GM12878 (cell line): ENCODE measurements around the gene CD84. TPM values are rescaled to one million over a fixed set of nuclear protein-coding genes. Genes with fewer than 3 reads are reported as not detected.

Experiments used
- ATAC-seq: fragments of 200-7000 bp; cut with Tn5 transposase; 3 replicates; pipeline ENCODE4 v1.9.1; 2020; ENCODE audit warnings: mild to moderate bottlenecking, moderate library complexity
- BruUV-seq: library from RNA; stranded (reverse); fragments of 400-500 nt; replicated peaks from 2 replicates; lab custom pipeline; 2021; lab: Mats Ljungman, UMichigan
- CTCF ChIA-PET: fragments of 300-600 bp; sonication (Branson Sonifier 250); formaldehyde crosslinking; extraction: SDS; loops from one replicate; lab custom pipeline; 2021; ENCODE audit warnings: inconsistent platforms; lab: Yijun Ruan, JAX
- POLR2A ChIA-PET: fragments of 350-600 bp; formaldehyde crosslinking; extraction: SDS; loops from one replicate; lab custom pipeline; 2021; ENCODE audit warnings: inconsistent platforms; lab: Charles Lee
- RAD21 ChIA-PET: fragments of 300-600 bp; sonication (Branson Sonifier 250); formaldehyde crosslinking; loops from one replicate; lab custom pipeline; 2023; ENCODE audit warnings: antibody characterized with exemption; ENCODE audit not compliant: unreplicated experiment; lab: Charles Lee
- SMC1A ChIA-PET: fragments of 300-600 bp; sonication (Branson Sonifier 250); formaldehyde crosslinking; loops from one replicate; lab custom pipeline; 2023; ENCODE audit not compliant: unreplicated experiment, uncharacterized antibody; lab: Charles Lee
- DNase-seq: peaks from one replicate; pipeline ENCODE4 v3.0.0-alpha.2; 2011; ENCODE audit warnings: low read depth, low spot score
- FAIRE-seq: peaks from 3 replicates; lab custom pipeline; 2011; peaks lifted over from hg19 to GRCh38; lab: Jason Lieb, UNC
- H2AFZ ChIP-seq: 2 replicates; pipeline ENCODE4 v1.6.0; 2011; ENCODE audit warnings: low read depth, low read length, control low read depth; ENCODE audit not compliant: control insufficient read depth
- H3K27ac ChIP-seq: 2 replicates; pipeline ENCODE4 v1.5.1; 2011; ENCODE audit warnings: control low read depth; ENCODE audit not compliant: control insufficient read depth, insufficient read depth
- H3K27me3 ChIP-seq, 2 experiments: replicated peaks in 1 of 2; 2 replicates each; pipeline versions ENCODE4 v1.6.0 to v1.6.1; 2011; ENCODE audit warnings: low read length in 1 of 2; ENCODE audit not compliant: control insufficient read depth in 2 of 2, insufficient read depth in 2 of 2
- H3K36me3 ChIP-seq, 2 experiments: 2 replicates each; pipeline ENCODE4 v1.5.1; 2011; ENCODE audit warnings: low read length in 1 of 2; ENCODE audit not compliant: control insufficient read depth in 2 of 2, insufficient read depth in 2 of 2
- H3K4me1 ChIP-seq: 2 replicates; pipeline ENCODE4 v1.6.1; 2011; ENCODE audit warnings: mild to moderate bottlenecking, low read length, moderate library complexity, mixed read lengths; ENCODE audit not compliant: control insufficient read depth, insufficient read depth
- H3K4me2 ChIP-seq: 2 replicates; pipeline ENCODE4 v1.6.0; 2011; ENCODE audit warnings: control low read depth; ENCODE audit not compliant: control insufficient read depth, insufficient read depth
- H3K4me3 ChIP-seq: fragments of 200-600 bp; sonication (generic); 2 replicates; pipeline ENCODE4 v1.5.1; 2016
- H3K79me2 ChIP-seq: 2 replicates; pipeline ENCODE4 v1.6.0; 2011; ENCODE audit warnings: low read length; ENCODE audit not compliant: control insufficient read depth, insufficient read depth
- H3K9ac ChIP-seq: 2 replicates; pipeline ENCODE4 v1.8.0; 2011; ENCODE audit warnings: low read length, control low read depth, mixed read lengths; ENCODE audit not compliant: control insufficient read depth, insufficient read depth
- H3K9me3 ChIP-seq: replicated peaks from 3 replicates; pipeline ENCODE4 v1.5.1; 2011; ENCODE audit warnings: mild to moderate bottlenecking, low read length; ENCODE audit not compliant: control insufficient read depth, insufficient read depth
- H4K20me1 ChIP-seq: 2 replicates; pipeline ENCODE4 v1.6.0; 2011; ENCODE audit not compliant: control insufficient read depth, insufficient read depth
- CBX5 ChIP-seq: sonication (generic); IDR thresholded peaks from 2 replicates; pipeline ENCODE4 v1.6.1; 2016; ENCODE audit warnings: low read depth, moderate library complexity, mild to moderate bottlenecking, inconsistent platforms
- CUX1 ChIP-seq: IDR thresholded peaks from 2 replicates; pipeline ENCODE4 v1.6.1; 2012; ENCODE audit warnings: improper control_type of control experiment, low read depth, low read length; ENCODE audit not compliant: insufficient replicate concordance
- FOS ChIP-seq: IDR thresholded peaks from 3 replicates; pipeline ENCODE4 v1.6.1; 2011; ENCODE audit warnings: borderline replicate concordance; ENCODE audit not compliant: insufficient read length; ENCODE audit errors: extremely low read depth
- LARP7 ChIP-seq: fragments of 450-650 bp; IDR thresholded peaks from 2 replicates; pipeline ENCODE4 v1.6.1; 2017; ENCODE audit warnings: mild to moderate bottlenecking
- MTA3 ChIP-seq: IDR thresholded peaks from 2 replicates; pipeline ENCODE4 v1.6.1; 2012; ENCODE audit warnings: low read length, inconsistent platforms, borderline replicate concordance
- PML ChIP-seq: IDR thresholded peaks from 2 replicates; pipeline ENCODE4 v1.6.1; 2012; ENCODE audit warnings: low read length, inconsistent platforms
- TCF12 ChIP-seq: IDR thresholded peaks from 2 replicates; pipeline ENCODE4 v1.6.1; 2011; ENCODE audit warnings: low read depth, mild to moderate bottlenecking, low read length
- YY1 ChIP-seq: IDR thresholded peaks from 2 replicates; pipeline ENCODE4 v1.6.1; 2011; ENCODE audit warnings: low read depth, mild to moderate bottlenecking, low read length
- WGBS: methylation state at CpG from one replicate; pipeline ENCODE4 v1.1.6; 2016; ENCODE audit warnings: low lambda C conversion rate; ENCODE audit not compliant: insufficient replicate concordance, insufficient coverage; ENCODE audit errors: missing lambda C conversion rate; 5-methylcytosine and 5-hydroxymethylcytosine counted together
- in situ Hi-C: fragments of 300-500 bp; cut with MboI; formaldehyde crosslinking; loops from 9 replicates; pipeline ENCODE4 v1.14.3; 2018; ENCODE audit warnings: mixed read lengths
- intact Hi-C: fragments of 100-400 bp; cut with micrococcal nuclease; formaldehyde crosslinking; loops from one replicate; pipeline ENCODE4 v1.14.2; 2022; ENCODE audit not compliant: unreplicated experiment
- polyA plus RNA-seq, 11 experiments: library from polyadenylated mRNA; depleted of rRNA in 4 of 11; unstranded in 6 of 11; stranded (reverse) in 5 of 11; fragments of >200 nt; fragmentation: Nextera tagmentation in 4 of 11; fragmentation: Illumina TruSeq in 1 of 11; extraction: Ambion mirVana in 4 of 11; extraction: Trizol in 1 of 11; gene quantifications; 1 replicate in 1 of 11; 2 replicates in 10 of 11; pipeline versions ENCODE4 v1.2.1 to v1.2.3, GENCODE V29; 2011 to 2016; ENCODE audit warnings: inconsistent platforms in 2 of 11, missing spikeins in 2 of 11, low read depth in 1 of 11
- total RNA-seq, 4 experiments: library from RNA; depleted of rRNA in 3 of 4; stranded (reverse); fragments of >200 nt in 3 of 4; fragmentation: Illumina TruSeq in 1 of 4; extraction: Trizol in 1 of 4; gene quantifications; 2 replicates each; pipeline versions ENCODE4 v1.2.1 to v1.2.3, GENCODE V29; 2013 to 2021
- TF ChIP-seq, protein P1 (sequence below): fragments of 450-650 bp; IDR thresholded peaks from 2 replicates; pipeline ENCODE4 v1.6.1; 2018; ENCODE audit warnings: borderline replicate concordance, mild to moderate bottlenecking; ENCODE audit not compliant: partially characterized antibody
- TF ChIP-seq, protein P2 (sequence below): IDR thresholded peaks from 2 replicates; pipeline ENCODE4 v1.6.1; 2012; ENCODE audit warnings: low read depth, low read length, improper control_type of control experiment

The CD84 gene
- total and polyA plus RNA-seq, 10 of the 15 experiments (the other 5 are each of a cell fraction or from before 2014, with no cell fraction given), result 3.4 to 20.3 (median 11.7) TPM

- H4K20me1 ChIP-seq, result no peaks in the 10 kb centered on the region
- ChIA-PET CTCF (interaction anchor here (0.6 to 2.4 kb wide), 3 partner anchors 8 to 141 kb away, joined by 3 to 9 read pairs (median 4); no protein-coding TSS in a partner anchor), SMC1A (interaction anchor here (0.7 to 30.0 kb wide), 8 partner anchors 8 to 139 kb away, joined by 3 to 735 read pairs (median 5); partner anchors contain the start of gene SLAMF6), RAD21 (interaction anchor here (1.0 kb wide), 1 partner anchor 35 kb away, joined by 4 read pairs; no protein-coding TSS in a partner anchor), POLR2A (interaction anchor here (0.6 to 1.7 kb wide), 5 partner anchors 8 to 21 kb away, joined by 3 to 7 read pairs (median 6); no protein-coding TSS in a partner anchor)
- H3K9me3 ChIP-seq, result no peaks in the 10 kb centered on the region; the same call in 1 of the 3 replicates
- ATAC-seq (no peak), FAIRE-seq (no peak), DNase-seq (no peak)
- H3K27me3 ChIP-seq, result no peaks in the 10 kb centered on the region
- H3K4me3 ChIP-seq, result no peak overlapping the region
- BruUV-seq, result no TSS peak
- peaks cover 7% of the 10 kb centered on the region for H3K79me2 ChIP-seq
- TF ChIP-seq LARP7 (no peak), CUX1 (no peak), CBX5 (no peak), FOS (no peak), YY1 (no peak), MTA3 (no peak), TCF12 (no peak), PML (no peak)
- TF ChIP-seq, protein P1, sequence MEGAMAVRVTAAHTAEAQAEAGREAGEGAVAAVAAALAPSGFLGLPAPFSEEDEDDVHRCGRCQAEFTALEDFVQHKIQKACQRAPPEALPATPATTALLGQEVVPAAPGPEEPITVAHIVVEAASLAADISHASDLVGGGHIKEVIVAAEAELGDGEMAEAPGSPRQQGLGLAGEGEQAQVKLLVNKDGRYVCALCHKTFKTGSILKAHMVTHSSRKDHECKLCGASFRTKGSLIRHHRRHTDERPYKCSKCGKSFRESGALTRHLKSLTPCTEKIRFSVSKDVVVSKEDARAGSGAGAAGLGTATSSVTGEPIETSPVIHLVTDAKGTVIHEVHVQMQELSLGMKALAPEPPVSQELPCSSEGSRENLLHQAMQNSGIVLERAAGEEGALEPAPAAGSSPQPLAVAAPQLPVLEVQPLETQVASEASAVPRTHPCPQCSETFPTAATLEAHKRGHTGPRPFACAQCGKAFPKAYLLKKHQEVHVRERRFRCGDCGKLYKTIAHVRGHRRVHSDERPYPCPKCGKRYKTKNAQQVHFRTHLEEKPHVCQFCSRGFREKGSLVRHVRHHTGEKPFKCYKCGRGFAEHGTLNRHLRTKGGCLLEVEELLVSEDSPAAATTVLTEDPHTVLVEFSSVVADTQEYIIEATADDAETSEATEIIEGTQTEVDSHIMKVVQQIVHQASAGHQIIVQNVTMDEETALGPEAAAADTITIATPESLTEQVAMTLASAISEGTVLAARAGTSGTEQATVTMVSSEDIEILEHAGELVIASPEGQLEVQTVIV, result no peak
- TF ChIP-seq, protein P2, sequence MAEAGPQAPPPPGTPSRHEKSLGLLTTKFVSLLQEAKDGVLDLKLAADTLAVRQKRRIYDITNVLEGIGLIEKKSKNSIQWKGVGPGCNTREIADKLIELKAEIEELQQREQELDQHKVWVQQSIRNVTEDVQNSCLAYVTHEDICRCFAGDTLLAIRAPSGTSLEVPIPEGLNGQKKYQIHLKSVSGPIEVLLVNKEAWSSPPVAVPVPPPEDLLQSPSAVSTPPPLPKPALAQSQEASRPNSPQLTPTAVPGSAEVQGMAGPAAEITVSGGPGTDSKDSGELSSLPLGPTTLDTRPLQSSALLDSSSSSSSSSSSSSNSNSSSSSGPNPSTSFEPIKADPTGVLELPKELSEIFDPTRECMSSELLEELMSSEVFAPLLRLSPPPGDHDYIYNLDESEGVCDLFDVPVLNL, result no peak
- H3K9ac ChIP-seq, result no peak overlapping the region
- WGBS, result 98% methylated on average over 2 of the region's 2 CpGs
- peaks cover 22% of the 10 kb centered on the region for H3K4me1 ChIP-seq
- intact Hi-C loops, result no loop called here
- no peaks in the 10 kb centered on the region for H3K36me3 ChIP-seq
- no peak overlapping the region for H2AFZ ChIP-seq
- H3K27ac ChIP-seq, result no peak overlapping the region
- in situ Hi-C loops, result no loop called here
- no peak overlapping the region for H3K4me2 ChIP-seq
Observed at GRCh38 chr1:160569806-160570205, 9.5 kb downstream of the CD84 start.
